HepG2 (cell line): ENCODE results near the gene TSPAN32. TPM values are rescaled to one million over a fixed set of nuclear protein-coding genes. Genes with fewer than 3 reads are reported as not detected.

Experiments
- BORCS8-MEF2B ChIP-seq: sonication (generic); formaldehyde crosslinking; IDR thresholded peaks from 2 replicates; pipeline ENCODE4 v1.8.0; 2022; ENCODE audit warnings: mild to moderate bottlenecking, missing genetic modification reagents
- BRD4 ChIP-seq: sonication (generic); formaldehyde crosslinking; IDR thresholded peaks from 2 replicates; pipeline ENCODE4 v1.4.0; 2020; ENCODE audit warnings: missing genetic modification reagents
- IKZF1 ChIP-seq: fragments of 450-650 bp; IDR thresholded peaks from 2 replicates; pipeline ENCODE4 v1.7.1; 2016
- MTA3 ChIP-seq: sonication (generic); formaldehyde crosslinking; IDR thresholded peaks from 2 replicates; pipeline ENCODE4 v1.4.0; 2020; ENCODE audit warnings: missing genetic modification reagents
- RXRA ChIP-seq: sonication (generic); formaldehyde crosslinking; IDR thresholded peaks from 2 replicates; pipeline ENCODE4 v1.5.1; 2020; ENCODE audit warnings: missing genetic modification reagents
- SRY ChIP-seq: sonication (generic); formaldehyde crosslinking; IDR thresholded peaks from 2 replicates; pipeline ENCODE4 v1.8.0; 2022; ENCODE audit warnings: mild to moderate bottlenecking, missing genetic modification reagents
- ZNF143 ChIP-seq: sonication (generic); formaldehyde crosslinking; IDR thresholded peaks from 2 replicates; pipeline ENCODE4 v1.4.0; 2020; ENCODE audit warnings: missing genetic modification reagents
- ZNF33A ChIP-seq: sonication (generic); formaldehyde crosslinking; IDR thresholded peaks from 2 replicates; pipeline ENCODE4 v1.5.1; 2020; ENCODE audit warnings: missing genetic modification reagents, mild to moderate bottlenecking, moderate library complexity, borderline replicate concordance
- ZNF382 ChIP-seq: sonication (generic); formaldehyde crosslinking; IDR thresholded peaks from 2 replicates; pipeline ENCODE4 v1.5.0; 2020; ENCODE audit warnings: missing genetic modification reagents, mild to moderate bottlenecking, borderline replicate concordance
- ZNF563 ChIP-seq: sonication (generic); formaldehyde crosslinking; IDR thresholded peaks from 2 replicates; pipeline ENCODE4 v1.8.0; 2022; ENCODE audit warnings: mild to moderate bottlenecking, moderate library complexity, missing genetic modification reagents
- ZNF788 ChIP-seq: sonication (generic); formaldehyde crosslinking; IDR thresholded peaks from 2 replicates; pipeline ENCODE4 v1.5.0; 2020; ENCODE audit warnings: mild to moderate bottlenecking, missing genetic modification reagents, borderline replicate concordance
- ZSCAN12 ChIP-seq: sonication (generic); formaldehyde crosslinking; IDR thresholded peaks from 2 replicates; pipeline ENCODE4 v1.9.0; 2021; ENCODE audit warnings: mild to moderate bottlenecking, missing genetic modification reagents
- polyA plus RNA-seq, 8 experiments: library from polyadenylated mRNA; depleted of rRNA in 3 of 8; stranded (reverse) in 7 of 8; unstranded in 1 of 8; fragments of >200 nt; fragmentation: Illumina TruSeq in 4 of 8; extraction: Trizol in 4 of 8; gene quantifications; 2 replicates each; pipeline versions ENCODE4 v1.2.1 to v1.2.3, GENCODE V29; 2011 to 2016; ENCODE audit warnings: low read depth in 4 of 8, missing spikeins in 1 of 8, mixed read lengths in 1 of 8; ENCODE audit not compliant: insufficient read depth in 1 of 8
- total RNA-seq, 5 experiments: library from RNA; depleted of rRNA; stranded (reverse); fragments of >200 nt; fragmentation: Illumina TruSeq; extraction: Trizol; gene quantifications; 2 replicates each; pipeline ENCODE4 v1.2.3, GENCODE V29; 2016; ENCODE audit warnings: low read depth in 1 of 5
- TF ChIP-seq, protein P1 (sequence below): sonication (generic); formaldehyde crosslinking; IDR thresholded peaks from 2 replicates; pipeline ENCODE4 v1.4.0; 2020; ENCODE audit warnings: mild to moderate bottlenecking, missing genetic modification reagents
- TF ChIP-seq, protein P2 (sequence below): sonication (generic); formaldehyde crosslinking; IDR thresholded peaks from 2 replicates; pipeline ENCODE4 v1.4.0; 2020; ENCODE audit warnings: low read depth, mild to moderate bottlenecking, missing genetic modification reagents
- TF ChIP-seq, protein P3 (sequence below): sonication (generic); formaldehyde crosslinking; IDR thresholded peaks from 2 replicates; pipeline ENCODE4 v1.5.1; 2020; ENCODE audit warnings: missing genetic modification reagents, mild to moderate bottlenecking, borderline replicate concordance
- TF ChIP-seq, protein P4 (sequence below): sonication (generic); formaldehyde crosslinking; IDR thresholded peaks from 2 replicates; pipeline ENCODE4 v1.8.0; 2022; ENCODE audit warnings: missing genetic modification reagents, low read depth, mild to moderate bottlenecking, borderline replicate concordance
- TF ChIP-seq, protein P5 (sequence below): sonication (generic); formaldehyde crosslinking; IDR thresholded peaks from 2 replicates; pipeline ENCODE4 v1.4.0; 2020; ENCODE audit warnings: missing genetic modification reagents; ENCODE audit errors: not compliant biosample characterization
- TF ChIP-seq, protein P6 (sequence below): sonication (generic); formaldehyde crosslinking; IDR thresholded peaks from 2 replicates; pipeline ENCODE4 v1.5.0; 2020; ENCODE audit warnings: mild to moderate bottlenecking, missing genetic modification reagents

Gene TSPAN32
- total and polyA plus RNA-seq, 2 of the 13 experiments (the other 11 are each of a cell fraction or from before 2014, with no cell fraction given), result 0.09 to 0.70 TPM

DNA sequence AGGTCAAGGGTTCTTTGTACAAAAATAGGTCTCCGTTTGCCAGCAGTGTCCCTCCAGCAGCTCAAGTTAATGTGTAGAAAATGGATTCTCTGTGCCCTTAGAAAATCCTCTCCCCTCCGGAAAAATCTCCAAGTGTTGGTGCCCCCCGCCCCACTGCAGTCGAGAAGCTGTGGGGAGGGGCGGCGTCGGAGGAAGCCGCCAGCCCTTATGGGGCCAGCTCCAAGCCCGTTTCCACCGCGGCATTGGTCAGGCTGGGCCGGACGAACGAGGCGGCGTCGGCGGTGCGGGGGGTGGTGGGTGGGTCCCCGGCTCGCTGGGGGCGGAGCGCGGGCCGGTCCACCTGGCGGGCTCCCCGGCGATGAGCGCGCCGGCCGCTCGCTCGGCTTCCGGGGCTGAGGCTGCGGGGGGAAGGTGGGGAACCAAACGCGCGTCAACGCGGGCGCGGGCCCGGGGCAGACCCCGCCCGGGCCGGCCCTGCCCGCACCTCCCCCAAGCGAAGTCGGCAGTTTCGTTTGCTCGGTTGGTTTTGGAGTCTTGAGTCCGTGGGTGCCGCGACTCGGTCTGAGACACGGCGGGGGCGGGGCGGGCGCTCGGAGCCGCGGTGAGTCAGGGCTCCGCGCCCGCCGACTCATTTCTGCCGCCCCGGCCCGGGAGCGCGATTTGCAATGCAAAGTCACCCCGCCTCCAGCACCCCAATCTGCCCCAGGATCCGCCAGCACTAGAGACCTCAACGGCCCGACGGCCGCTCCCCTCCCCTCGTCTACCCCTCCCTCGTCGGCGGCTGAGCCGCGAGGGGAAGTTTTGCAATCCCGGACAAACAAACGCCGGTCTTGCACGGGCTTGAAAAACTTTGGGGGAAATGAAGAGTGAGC, 32.8 kb upstream of the TSPAN32 start (continued):
- TF ChIP-seq, protein P1, sequence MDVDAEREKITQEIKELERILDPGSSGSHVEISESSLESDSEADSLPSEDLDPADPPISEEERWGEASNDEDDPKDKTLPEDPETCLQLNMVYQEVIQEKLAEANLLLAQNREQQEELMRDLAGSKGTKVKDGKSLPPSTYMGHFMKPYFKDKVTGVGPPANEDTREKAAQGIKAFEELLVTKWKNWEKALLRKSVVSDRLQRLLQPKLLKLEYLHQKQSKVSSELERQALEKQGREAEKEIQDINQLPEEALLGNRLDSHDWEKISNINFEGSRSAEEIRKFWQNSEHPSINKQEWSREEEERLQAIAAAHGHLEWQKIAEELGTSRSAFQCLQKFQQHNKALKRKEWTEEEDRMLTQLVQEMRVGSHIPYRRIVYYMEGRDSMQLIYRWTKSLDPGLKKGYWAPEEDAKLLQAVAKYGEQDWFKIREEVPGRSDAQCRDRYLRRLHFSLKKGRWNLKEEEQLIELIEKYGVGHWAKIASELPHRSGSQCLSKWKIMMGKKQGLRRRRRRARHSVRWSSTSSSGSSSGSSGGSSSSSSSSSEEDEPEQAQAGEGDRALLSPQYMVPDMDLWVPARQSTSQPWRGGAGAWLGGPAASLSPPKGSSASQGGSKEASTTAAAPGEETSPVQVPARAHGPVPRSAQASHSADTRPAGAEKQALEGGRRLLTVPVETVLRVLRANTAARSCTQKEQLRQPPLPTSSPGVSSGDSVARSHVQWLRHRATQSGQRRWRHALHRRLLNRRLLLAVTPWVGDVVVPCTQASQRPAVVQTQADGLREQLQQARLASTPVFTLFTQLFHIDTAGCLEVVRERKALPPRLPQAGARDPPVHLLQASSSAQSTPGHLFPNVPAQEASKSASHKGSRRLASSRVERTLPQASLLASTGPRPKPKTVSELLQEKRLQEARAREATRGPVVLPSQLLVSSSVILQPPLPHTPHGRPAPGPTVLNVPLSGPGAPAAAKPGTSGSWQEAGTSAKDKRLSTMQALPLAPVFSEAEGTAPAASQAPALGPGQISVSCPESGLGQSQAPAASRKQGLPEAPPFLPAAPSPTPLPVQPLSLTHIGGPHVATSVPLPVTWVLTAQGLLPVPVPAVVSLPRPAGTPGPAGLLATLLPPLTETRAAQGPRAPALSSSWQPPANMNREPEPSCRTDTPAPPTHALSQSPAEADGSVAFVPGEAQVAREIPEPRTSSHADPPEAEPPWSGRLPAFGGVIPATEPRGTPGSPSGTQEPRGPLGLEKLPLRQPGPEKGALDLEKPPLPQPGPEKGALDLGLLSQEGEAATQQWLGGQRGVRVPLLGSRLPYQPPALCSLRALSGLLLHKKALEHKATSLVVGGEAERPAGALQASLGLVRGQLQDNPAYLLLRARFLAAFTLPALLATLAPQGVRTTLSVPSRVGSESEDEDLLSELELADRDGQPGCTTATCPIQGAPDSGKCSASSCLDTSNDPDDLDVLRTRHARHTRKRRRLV (CRISPR knock-in tag), result no peak
- TF ChIP-seq ZNF33A (CRISPR knock-in tag) (no peak), ZNF788 (CRISPR knock-in tag) (no peak; the same call in 1 of the 2 replicates), ZNF563 (CRISPR knock-in tag) (peak; percentile 74), ZNF382 (no peak), RXRA (CRISPR knock-in tag) (0 out of 2 replicates have a peak, but pooled peaks have one; percentile 26), SRY (0 out of 2 replicates have a peak, but pooled peaks have one; percentile 73), IKZF1 (no peak), ZSCAN12 (CRISPR knock-in tag) (no peak; the same call in none of the 2 replicates), BRD4 (CRISPR knock-in tag) (no peak; the same call in 1 of the 2 replicates), BORCS8-MEF2B (CRISPR knock-in tag) (peak; percentile 65), MTA3 (CRISPR knock-in tag) (no peak), ZNF143 (no peak)
- TF ChIP-seq, protein P2, sequence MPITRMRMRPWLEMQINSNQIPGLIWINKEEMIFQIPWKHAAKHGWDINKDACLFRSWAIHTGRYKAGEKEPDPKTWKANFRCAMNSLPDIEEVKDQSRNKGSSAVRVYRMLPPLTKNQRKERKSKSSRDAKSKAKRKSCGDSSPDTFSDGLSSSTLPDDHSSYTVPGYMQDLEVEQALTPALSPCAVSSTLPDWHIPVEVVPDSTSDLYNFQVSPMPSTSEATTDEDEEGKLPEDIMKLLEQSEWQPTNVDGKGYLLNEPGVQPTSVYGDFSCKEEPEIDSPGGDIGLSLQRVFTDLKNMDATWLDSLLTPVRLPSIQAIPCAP (CRISPR knock-in tag), result no peak
- TF ChIP-seq, protein P3, sequence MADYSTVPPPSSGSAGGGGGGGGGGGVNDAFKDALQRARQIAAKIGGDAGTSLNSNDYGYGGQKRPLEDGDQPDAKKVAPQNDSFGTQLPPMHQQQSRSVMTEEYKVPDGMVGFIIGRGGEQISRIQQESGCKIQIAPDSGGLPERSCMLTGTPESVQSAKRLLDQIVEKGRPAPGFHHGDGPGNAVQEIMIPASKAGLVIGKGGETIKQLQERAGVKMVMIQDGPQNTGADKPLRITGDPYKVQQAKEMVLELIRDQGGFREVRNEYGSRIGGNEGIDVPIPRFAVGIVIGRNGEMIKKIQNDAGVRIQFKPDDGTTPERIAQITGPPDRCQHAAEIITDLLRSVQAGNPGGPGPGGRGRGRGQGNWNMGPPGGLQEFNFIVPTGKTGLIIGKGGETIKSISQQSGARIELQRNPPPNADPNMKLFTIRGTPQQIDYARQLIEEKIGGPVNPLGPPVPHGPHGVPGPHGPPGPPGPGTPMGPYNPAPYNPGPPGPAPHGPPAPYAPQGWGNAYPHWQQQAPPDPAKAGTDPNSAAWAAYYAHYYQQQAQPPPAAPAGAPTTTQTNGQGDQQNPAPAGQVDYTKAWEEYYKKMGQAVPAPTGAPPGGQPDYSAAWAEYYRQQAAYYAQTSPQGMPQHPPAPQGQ (CRISPR knock-in tag), result no peak
- TF ChIP-seq, protein P4, sequence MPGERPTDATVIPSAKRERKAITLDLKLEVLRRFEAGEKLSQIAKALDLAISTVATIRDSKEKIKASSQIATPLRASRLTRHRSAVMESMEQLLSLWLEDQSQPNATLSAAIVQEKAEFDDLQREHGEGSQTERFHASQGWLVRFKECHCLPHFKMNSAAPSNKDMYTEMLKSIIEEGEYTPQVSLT (CRISPR knock-in tag), result no peak
- TF ChIP-seq, protein P5, sequence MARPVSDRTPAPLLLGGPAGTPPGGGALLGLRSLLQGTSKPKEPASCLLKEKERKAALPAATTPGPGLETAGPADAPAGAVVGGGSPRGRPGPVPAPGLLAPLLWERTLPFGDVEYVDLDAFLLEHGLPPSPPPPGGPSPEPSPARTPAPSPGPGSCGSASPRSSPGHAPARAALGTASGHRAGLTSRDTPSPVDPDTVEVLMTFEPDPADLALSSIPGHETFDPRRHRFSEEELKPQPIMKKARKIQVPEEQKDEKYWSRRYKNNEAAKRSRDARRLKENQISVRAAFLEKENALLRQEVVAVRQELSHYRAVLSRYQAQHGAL, result no peak
- TF ChIP-seq, protein P6, sequence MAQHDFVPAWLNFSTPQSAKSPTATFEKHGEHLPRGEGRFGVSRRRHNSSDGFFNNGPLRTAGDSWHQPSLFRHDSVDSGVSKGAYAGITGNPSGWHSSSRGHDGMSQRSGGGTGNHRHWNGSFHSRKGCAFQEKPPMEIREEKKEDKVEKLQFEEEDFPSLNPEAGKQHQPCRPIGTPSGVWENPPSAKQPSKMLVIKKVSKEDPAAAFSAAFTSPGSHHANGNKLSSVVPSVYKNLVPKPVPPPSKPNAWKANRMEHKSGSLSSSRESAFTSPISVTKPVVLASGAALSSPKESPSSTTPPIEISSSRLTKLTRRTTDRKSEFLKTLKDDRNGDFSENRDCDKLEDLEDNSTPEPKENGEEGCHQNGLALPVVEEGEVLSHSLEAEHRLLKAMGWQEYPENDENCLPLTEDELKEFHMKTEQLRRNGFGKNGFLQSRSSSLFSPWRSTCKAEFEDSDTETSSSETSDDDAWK (CRISPR knock-in tag), result no peak
